SU-DHL-6 (cell line): ENCODE measurements around the gene DHRS7B.
"Not testable (repeated sequence)": the region's sequence is repeated elsewhere in the genome, so short reads cannot be mapped to it uniquely, and the experiment has no call there.

Experiments used
- H2AFZ ChIP-seq: fragments of 200-600 bp; sonication (generic); 2 replicates; pipeline ENCODE4 v1.6.1; 2014; ENCODE audit warnings: low read depth, mild to moderate bottlenecking, moderate library complexity, mixed read lengths, antibody characterized with exemption, low read length; ENCODE audit not compliant: severe bottlenecking
- H3F3A ChIP-seq: fragments of 200-600 bp; shearing (Covaris generic); 2 replicates; pipeline ENCODE4 v1.6.0; 2016; ENCODE audit warnings: antibody characterized with exemption, mild to moderate bottlenecking; ENCODE audit not compliant: insufficient read depth
- H3K27ac ChIP-seq: fragments of 200-600 bp; sonication (generic); 2 replicates; pipeline ENCODE4 v1.5.1; 2016; ENCODE audit warnings: low read depth, mild to moderate bottlenecking, low read length, moderate library complexity, mixed read lengths
- H3K27me3 ChIP-seq: fragments of 200-600 bp; sonication (generic), shearing (Covaris generic); 2 replicates; pipeline ENCODE4 v1.6.0; 2014; ENCODE audit warnings: mild to moderate bottlenecking, low read length
- H3K36me3 ChIP-seq: fragments of 200-600 bp; sonication (generic); 2 replicates; pipeline ENCODE4 v1.6.1; 2014; ENCODE audit warnings: mild to moderate bottlenecking, low read length, mixed read lengths
- H3K4me2 ChIP-seq: fragments of 300-600, 200-600 bp; shearing (Covaris generic), sonication (generic); 2 replicates; pipeline ENCODE4 v1.6.0; 2014; ENCODE audit warnings: low read length, low read depth, mild to moderate bottlenecking; ENCODE audit not compliant: poor library complexity, severe bottlenecking
- H3K4me3 ChIP-seq: fragments of 200-600 bp; sonication (generic); 2 replicates; pipeline ENCODE4 v1.5.1; 2014; ENCODE audit warnings: antibody characterized with exemption, low read length, mild to moderate bottlenecking, mixed read lengths; ENCODE audit not compliant: insufficient read depth, poor library complexity, severe bottlenecking
- H3K79me2 ChIP-seq: fragments of 200-600 bp; sonication (generic); 2 replicates; pipeline ENCODE4 v1.6.1; 2014; ENCODE audit warnings: mild to moderate bottlenecking, low read length, moderate library complexity; ENCODE audit not compliant: insufficient read depth
- H3K9ac ChIP-seq: fragments of 200-600 bp; sonication (generic); 2 replicates; pipeline ENCODE4 v1.7.0; 2014; ENCODE audit warnings: mild to moderate bottlenecking, low read length
- H3K9me2 ChIP-seq: fragments of 200-600 bp; sonication (generic); replicated peaks from 2 replicates; pipeline ENCODE4 v1.6.1; 2014; ENCODE audit warnings: low read length; ENCODE audit not compliant: insufficient read depth
- H3K9me3 ChIP-seq: fragments of 200-600 bp; sonication (generic); 2 replicates; pipeline ENCODE4 v1.6.1; 2014; ENCODE audit warnings: low read length, mixed read lengths; ENCODE audit not compliant: insufficient read depth
- H4K20me1 ChIP-seq: fragments of 200-600 bp; sonication (generic); 2 replicates; pipeline ENCODE4 v1.6.1; 2014; ENCODE audit warnings: low read depth, mild to moderate bottlenecking, antibody characterized with exemption, low read length, moderate library complexity, mixed read lengths
- CTCF ChIP-seq: fragments of 200-600 bp; sonication (generic); IDR thresholded peaks from one replicate; pipeline ENCODE4 v1.5.1; 2017; ENCODE audit warnings: antibody characterized with exemption, mild to moderate bottlenecking, low read length, moderate library complexity; ENCODE audit not compliant: insufficient read depth, poor library complexity, severe bottlenecking
- EZH2phosphoT487 ChIP-seq: fragments of 200-600 bp; sonication (generic), shearing (Covaris generic); conservative IDR thresholded peaks from 2 replicates; pipeline ENCODE4 v1.6.1; 2018; ENCODE audit warnings: mild to moderate bottlenecking, antibody characterized with exemption, low read length, moderate library complexity, mixed read lengths

DHRS7B gene

DNA sequence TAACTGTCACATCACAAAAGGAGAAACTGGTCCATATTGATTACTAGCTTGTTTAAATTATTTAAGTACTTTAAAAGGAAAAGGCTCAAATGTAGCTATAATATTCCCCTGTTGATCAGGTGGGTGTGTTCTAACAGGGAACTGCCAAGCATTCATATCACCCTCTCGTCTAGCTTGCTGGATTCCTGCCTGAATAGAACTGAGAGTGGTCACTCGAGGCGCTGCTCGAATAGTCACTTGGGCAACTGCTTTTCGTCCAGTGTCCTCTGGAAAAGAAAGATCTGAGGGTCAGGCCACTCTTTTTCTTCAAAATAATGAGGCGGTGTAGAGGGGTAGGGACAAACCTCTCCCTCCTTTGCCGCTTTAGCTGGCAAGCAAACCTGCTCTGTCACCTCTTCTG is 47.6 kb upstream of the DHRS7B start:
- Histone ChIP-seq H3K27ac (no peak overlapping the region), H2AFZ (no peak overlapping the region), H3F3A (no peaks in the 10 kb centered on the region), H3K4me2 (no peak overlapping the region), H3K4me3 (no peak overlapping the region), H4K20me1 (no peaks in the 10 kb centered on the region), H3K27me3 (no peaks in the 10 kb centered on the region), H3K79me2 (no peaks in the 10 kb centered on the region), H3K9me2 (no peaks in the 10 kb centered on the region), H3K36me3 (no peaks in the 10 kb centered on the region), H3K9ac (no peak overlapping the region), H3K9me3 (0 out of 2 replicates have a peak, but pooled peaks cover 9% of the 10 kb centered on the region)
- no peak for TF ChIP-seq CTCF
- no peak for TF ChIP-seq EZH2phosphoT487

GRCh38 chr17:21082001-21082436 is 44.7 kb upstream of the DHRS7B start:
- Histone ChIP-seq H3K9ac (no peak overlapping the region), H3K27me3 (no peaks in the 10 kb centered on the region), H3K4me2 (no peak overlapping the region), H3K9me3 (0 out of 2 replicates have a peak, but pooled peaks cover 9% of the 10 kb centered on the region), H3K36me3 (no peaks in the 10 kb centered on the region), H2AFZ (no peak overlapping the region), H3F3A (no peaks in the 10 kb centered on the region), H3K4me3 (no peak overlapping the region), H3K27ac (no peak overlapping the region), H3K9me2 (no peaks in the 10 kb centered on the region), H3K79me2 (no peaks in the 10 kb centered on the region), H4K20me1 (no peaks in the 10 kb centered on the region)
- TF ChIP-seq CTCF (no peak), EZH2phosphoT487 (no peak)

- H3K27ac ChIP-seq, H3K4me2 ChIP-seq: not testable (repeated sequence)
Measured at GRCh38 chr17:21085280-21085679, 41.5 kb upstream of the DHRS7B start.

DNA sequence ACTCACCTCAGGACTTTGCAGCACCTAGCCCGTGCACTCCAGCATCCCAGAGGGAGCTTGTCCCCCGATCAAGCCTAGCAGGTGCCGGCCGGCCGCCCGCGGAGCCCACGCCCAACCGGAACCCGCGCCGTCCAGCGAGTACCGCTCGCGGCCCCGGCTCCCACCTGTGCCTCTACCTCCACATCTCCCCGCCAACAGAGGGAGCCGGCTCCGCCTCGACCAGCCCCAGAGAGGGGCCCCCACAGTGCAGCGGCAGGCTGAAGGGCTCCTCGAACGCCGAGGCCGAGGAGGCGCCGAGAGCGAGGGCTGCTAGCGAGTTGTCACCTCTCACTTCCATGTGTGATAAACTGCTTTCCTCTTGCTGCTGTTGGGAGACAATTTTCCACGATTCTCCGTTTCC is 41.1 kb upstream of the DHRS7B start:
- Histone ChIP-seq H3K9me2 (no peaks in the 10 kb centered on the region), H3K36me3 (no peaks in the 10 kb centered on the region), H4K20me1 (no peaks in the 10 kb centered on the region), H3K4me2 (no peak overlapping the region), H2AFZ (no peak overlapping the region), H3K9me3 (0 out of 2 replicates have a peak, but pooled peaks cover 9% of the 10 kb centered on the region), H3F3A (no peaks in the 10 kb centered on the region; the same call in 1 of the 2 replicates), H3K9ac (no peak overlapping the region), H3K27me3 (no peaks in the 10 kb centered on the region), H3K27ac (no peak overlapping the region), H3K79me2 (no peaks in the 10 kb centered on the region), H3K4me3 (no peak overlapping the region)
- TF ChIP-seq EZH2phosphoT487 (no peak), CTCF (no peak)

More at GRCh38 chr17:21085280-21085679, 41.5 kb upstream of the DHRS7B start:
- H3K27me3 ChIP-seq, H3K9me2 ChIP-seq, H2AFZ ChIP-seq, H4K20me1 ChIP-seq, H3K9ac ChIP-seq, H3K79me2 ChIP-seq, H3F3A ChIP-seq, H3K36me3 ChIP-seq, H3K4me3 ChIP-seq, H3K9me3 ChIP-seq: not testable (repeated sequence)
